Activated CD8-positive, alpha-beta memory T cell treated with anti-CD3 and anti-CD28 coated beads, Interleukin-2, amount 50 U/mL, for 24 hours (primary cell): ENCODE data around the gene FBXW5.

Experiments used
- DNase-seq: peaks from one replicate; pipeline ENCODE4 v3.0.0-alpha.2; 2020; ENCODE audit errors: extremely low read depth

FBXW5 gene

DNA sequence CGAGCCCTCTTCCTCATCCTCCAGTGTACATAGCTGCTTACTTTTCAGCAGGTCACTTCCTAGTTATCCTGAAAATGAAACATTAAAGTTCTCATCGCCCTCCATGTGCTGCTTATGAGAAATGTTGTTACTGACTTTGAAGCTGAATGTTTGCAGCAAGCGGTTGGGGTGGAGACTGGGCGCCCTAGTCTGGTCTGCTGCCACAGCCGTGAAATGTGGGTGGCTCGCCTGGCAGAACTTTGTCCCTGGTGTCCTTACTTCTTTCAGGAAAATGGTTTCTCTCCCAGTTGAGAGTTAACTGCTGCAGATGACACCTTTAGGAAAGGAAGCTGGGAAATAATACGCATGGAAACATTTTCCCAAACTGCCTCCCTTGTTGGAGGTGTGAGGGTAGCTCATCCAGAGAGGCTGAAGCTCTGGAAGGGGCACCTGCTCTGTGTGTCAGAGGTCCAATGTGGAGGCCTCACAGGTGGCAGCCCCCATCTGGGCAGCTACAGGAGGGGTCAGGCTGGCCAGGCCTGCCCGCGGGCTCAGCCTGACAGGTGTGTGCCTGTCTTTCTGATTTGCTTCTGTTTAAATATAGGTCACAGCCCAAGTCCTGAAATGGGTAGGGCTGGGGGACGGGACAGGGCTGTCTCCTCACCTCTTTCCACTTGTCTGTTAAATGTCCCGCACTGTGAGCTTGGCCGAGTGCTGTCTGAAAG lies 34.2 kb downstream of the FBXW5 start:
- no peak for DNase-seq

DNA sequence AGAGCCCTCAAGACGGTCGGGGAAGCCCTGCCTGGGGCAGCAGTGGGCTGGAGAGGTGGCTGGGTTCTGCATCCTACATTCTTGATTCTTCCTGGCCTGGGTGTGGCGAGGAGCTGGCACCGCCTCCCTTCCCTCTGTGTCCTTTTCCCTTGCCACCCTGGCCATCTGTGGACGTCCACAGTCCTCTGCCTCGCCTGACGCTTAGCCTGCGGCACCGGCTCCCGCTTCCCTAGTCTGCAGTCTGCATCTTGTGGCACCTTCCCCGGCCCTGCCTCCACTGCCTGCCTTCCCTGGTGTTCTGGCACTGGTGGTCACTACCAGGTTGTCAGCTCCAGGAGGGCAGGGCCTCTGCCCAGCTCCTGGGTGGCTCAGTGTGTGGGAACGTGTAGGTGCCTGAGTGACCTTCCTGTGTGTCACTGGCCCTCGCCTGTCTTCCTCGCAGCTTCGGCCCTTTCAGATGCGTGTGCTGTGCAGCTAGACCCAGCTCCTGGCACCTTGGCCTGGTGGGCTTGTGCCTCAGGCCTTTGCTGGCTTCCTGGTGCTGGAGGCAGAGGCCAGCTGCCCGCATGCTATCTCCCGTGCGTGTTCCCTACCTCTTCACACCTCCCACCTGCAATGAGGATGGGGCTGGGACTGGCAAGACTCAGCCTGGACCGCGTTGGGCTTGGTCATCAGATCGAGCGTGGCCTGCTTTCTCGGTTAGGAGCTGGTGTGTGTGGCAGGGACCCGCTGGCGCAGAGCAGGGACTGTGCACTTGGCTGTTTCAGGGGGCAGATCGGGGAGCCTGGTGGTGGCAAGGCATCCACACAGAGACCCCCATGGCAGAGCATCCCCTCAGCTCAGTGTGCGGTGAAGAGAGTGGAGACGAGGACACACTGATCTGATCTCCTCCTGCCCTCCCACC lies 37.3 kb downstream of the FBXW5 start:
- no peak for DNase-seq

- no peak for DNase-seq
Observed at GRCh38 chr9:136906266-136906665, 38.3 kb downstream of the FBXW5 start.

- DNase-seq: no peak
Observed at GRCh38 chr9:136903041-136903554, 41.4 kb downstream of the FBXW5 start.

GRCh38 chr9:136902259-136902821 lies 42.2 kb downstream of the FBXW5 start:
- DNase-seq: peak; percentile 76

DNA sequence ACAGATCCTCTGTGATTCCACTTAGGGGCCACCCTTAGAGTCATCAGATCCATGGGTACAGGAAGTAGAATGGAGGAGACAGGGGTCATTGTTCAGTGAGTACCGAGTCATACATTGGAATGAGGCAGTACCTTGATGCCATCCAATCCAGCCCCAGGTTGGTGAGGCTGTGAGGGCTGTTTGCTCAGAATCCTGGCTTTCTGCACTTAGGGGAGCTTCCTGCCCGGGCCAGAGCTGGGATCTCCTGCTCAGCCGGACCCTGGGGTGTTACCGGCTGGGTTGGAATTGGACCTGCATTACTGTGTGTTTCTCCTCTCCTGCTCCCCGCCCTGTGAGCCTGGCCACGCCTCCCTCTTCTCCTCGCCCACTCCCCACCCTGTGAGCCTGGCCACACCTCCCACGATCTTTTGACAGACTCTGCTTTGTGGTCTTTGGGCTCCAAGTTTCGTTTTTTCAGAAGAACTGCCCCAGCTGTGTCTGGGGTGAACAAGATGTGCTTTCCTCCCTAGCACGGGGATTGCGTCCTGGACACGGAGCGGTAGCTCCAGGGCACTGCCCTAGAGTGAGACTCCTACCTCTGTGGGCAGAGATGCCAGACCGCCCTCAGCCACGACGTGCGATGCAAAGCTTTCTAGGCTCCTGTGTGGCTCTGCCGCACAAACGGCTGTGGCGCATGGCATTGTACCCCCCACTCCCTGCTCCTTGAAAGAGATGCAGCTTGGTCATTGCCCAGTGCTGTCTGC lies 42.9 kb downstream of the FBXW5 start:
- peak; percentile 60 for DNase-seq

GRCh38 chr9:136900988-136901515 lies 43.5 kb downstream of the FBXW5 start:
- no peak for DNase-seq

- DNase-seq: no peak
Observed at GRCh38 chr9:136900556-136900955, 44.0 kb downstream of the FBXW5 start.

GRCh38 chr9:136899196-136899595 lies 45.3 kb downstream of the FBXW5 start:
- DNase-seq: no peak

DNA sequence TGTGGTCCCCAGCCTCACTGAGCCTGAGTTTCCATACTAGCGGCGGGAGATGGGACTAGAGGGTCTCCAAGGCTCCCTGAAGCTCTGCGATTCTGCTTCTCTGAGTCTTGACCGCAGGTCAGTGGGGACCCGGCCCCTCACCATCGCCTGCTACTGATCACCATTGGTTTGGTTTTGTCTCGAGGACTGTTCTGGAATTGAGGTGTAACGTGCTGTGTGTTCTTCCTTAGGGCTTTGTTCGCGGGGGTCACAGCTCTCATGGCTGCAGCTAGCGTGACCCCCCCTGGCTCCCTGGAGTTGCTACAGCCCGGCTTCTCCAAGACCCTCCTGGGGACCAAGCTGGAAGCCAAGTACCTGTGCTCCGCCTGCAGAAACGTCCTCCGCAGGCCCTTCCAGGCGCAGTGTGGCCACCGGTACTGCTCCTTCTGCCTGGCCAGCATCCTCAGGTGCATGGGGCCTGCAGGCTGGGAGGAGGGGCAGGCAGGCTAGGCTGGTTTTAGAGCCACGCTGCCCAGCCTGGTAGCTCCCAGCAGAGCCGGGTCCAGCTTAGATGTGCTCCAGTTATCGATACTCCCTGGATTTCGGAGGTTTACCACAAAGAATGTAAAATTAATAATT lies 45.9 kb downstream of the FBXW5 start:
- no peak for DNase-seq

DNA sequence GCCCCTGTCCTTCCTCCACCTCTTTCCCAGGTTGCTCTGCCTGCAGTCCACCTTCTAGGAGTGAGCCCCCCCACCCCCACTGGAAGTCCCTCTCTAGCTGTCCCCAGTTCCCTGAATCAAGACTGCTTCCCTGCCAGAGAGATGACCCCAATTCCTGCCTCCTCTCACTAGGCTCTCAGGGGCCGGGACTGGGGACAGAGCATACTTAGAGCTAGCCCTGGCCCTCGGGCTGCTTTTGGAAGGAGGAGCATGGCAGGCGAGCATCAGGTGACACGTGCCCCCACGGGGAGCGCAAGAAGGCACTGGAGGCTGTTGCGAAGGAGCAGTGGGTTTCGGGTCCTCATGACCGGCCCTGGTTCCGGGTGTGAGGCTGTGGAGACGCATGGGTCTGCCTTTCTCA lies 48.5 kb downstream of the FBXW5 start:
- no peak for DNase-seq

DNA sequence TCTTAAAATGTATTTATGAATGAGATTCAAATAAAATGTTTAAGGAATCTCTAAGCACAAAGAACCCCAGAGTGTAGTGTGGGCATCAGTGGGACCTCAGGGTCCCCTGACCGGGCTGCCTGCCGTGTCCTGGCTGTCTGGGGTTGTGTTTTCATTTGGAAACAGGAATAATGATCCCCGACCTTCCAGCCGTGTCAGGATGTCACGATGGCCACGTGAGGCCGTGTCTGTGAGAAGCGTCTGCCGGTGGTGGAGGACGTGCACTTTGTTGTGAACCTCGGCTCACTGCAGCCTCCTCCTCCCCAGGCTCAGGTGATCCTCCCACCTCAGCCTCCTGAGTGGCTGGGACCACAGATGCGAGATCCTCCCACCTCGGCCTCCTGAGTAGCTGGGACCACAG lies 53.9 kb downstream of the FBXW5 start:
- no peak for DNase-seq
